NCI-H2196 (cell line): ENCODE results near the gene CBLL1.
A peak's percentile ranks its signal among the peaks of the same experiment; 100 is the strongest.

Source experiments
- DNase-seq: peaks from one replicate; lab custom pipeline; 2025; ENCODE audit not compliant: unreplicated experiment; lab: John Stamatoyannopoulos, UW

The CBLL1 gene, protein sequence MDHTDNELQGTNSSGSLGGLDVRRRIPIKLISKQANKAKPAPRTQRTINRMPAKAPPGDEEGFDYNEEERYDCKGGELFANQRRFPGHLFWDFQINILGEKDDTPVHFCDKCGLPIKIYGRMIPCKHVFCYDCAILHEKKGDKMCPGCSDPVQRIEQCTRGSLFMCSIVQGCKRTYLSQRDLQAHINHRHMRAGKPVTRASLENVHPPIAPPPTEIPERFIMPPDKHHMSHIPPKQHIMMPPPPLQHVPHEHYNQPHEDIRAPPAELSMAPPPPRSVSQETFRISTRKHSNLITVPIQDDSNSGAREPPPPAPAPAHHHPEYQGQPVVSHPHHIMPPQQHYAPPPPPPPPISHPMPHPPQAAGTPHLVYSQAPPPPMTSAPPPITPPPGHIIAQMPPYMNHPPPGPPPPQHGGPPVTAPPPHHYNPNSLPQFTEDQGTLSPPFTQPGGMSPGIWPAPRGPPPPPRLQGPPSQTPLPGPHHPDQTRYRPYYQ

DNA sequence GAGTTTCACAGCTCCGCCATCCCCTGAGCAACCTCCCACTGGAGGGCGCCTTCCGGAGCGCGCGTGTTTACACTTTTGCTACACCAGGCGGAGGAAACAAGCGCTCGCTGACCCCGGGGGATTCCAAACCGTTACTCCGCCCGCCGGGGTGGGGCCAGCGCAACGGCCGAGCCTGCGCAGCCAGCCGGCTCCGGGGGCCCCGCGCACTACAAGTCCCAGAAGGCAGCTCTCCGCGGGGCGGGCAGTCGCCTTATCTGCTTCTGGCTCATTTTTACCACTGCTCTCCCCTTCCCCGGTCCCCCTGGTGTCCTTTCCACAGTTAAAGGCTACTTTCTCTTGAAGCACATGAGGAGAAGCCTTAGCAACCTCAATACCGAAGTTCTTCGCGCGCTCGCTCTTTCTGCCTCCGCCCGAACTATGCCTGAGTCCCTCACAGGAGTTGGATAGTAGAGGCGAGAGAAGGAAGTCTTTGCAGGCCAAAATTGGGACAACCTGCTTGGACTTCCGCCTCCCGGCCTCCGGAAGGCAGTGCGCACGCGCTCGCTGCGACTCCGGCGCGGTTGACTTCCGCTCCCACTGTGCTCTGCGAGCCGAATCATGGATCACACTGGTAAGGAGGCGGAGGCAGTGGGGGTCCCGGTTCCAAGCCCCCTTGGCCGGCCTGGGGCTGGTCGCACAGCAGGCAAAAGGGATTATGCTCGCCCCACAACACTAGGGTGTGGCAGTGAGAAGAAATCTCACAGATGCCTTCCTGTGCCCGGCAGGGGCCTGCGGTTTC lies at the start of gene CBLL1:
TSS of gene CBLL1 (plus strand) at position 576 of the 778 bp plus-strand sequence. CDS start at position 598, 22 bp downstream.
- peak; percentile 96 for DNase-seq

DNA sequence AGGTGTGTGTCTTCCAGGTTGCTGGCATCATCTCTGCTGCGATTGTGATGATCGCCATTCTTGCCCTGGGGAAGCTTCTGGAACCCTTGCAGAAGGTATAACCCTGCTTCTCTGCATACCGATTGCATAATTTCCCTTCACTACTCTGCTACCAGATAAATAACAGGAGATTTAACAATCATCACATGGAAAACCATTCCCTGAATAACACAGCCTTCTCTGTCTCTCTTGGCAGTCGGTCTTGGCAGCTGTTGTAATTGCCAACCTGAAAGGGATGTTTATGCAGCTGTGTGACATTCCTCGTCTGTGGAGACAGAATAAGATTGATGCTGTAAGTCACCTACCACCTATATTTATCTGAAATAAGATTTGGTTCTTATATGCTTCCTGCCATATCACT lies 49.6 kb upstream of the CBLL1 start:
- peak; percentile 10 for DNase-seq

DNA sequence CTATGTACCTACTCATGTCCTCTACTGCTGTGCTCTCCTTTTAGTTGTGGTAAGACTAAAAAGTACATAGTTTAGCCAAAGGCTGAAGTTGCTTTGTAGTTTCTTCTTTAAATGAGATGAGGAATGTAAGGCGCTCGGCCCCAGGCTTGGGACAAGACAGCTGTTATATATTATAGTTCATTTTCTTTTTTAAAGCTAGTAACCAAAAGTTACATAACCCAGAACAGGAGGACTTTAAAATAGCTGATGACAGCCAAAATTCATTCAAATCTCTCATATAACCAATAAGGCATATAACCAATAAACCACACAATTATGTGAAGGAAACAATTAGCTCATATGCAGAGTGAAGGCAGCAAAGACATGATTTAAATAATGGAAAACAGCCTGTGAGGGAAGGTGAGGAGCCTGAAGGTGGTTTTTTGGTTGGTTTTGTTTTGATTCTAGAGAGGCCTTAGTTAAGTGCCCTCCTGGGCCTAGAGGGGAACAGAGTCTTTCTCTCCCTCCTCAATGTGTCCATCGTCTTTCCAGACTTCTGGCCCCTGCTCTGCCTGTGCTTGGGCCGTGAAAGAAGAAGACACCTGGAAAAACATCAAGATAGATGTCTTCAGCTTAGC lies 47.5 kb upstream of the CBLL1 start:
- DNase-seq: no peak

DNA sequence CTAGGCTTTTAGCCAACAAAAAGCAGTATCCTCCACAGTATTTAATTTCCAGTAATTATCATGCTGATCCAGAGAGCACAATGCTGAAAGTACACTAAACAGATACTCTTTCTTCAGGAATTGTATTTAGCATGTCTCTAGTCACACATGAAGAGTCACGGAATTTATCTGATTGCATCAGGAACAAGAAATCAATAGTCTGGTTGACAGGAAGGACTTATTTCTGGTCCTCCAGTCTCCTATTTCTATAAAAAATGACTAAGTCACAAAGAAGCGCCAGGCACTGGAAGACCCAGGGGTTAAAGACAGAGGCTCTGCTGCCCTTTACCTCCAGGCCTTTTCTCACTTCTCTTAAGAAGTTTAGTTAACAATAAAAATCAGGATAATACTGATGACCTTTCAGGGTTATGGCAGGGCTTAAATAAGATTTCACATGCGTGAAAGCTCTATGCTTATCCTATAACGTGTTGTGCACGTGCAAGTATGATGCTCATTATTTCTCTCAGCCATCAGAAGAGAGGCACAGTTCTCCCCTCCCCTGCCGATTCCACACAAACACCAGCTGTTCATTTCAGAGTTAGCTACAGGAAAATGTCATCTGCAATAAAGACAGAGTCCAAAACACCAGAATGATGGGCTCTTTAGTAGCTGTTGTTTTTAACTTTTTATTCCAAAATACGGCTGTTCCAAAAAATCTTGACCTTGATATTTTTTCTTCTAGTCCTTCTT lies 46.5 kb upstream of the CBLL1 start:
- DNase-seq: no peak

DNA sequence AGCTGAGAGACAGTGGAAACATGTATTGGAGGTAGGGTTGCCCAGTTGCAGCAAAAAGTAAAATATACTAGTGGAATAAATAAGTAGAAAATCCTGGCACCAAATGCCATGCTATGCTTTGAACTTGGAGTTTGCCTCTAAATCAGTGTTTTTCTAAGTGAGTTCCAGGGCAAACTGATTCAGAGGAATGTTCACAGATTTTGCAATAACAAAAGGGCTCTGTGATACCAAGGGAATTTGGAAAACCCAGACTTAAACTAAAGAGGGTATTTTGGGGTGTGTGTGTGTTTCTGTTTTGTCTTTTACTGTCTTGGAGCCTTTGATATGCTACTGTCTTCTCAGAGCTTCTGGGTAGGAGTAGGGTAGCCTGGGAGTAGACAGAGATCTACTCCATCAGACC lies 43.4 kb upstream of the CBLL1 start:
- no peak for DNase-seq

DNA sequence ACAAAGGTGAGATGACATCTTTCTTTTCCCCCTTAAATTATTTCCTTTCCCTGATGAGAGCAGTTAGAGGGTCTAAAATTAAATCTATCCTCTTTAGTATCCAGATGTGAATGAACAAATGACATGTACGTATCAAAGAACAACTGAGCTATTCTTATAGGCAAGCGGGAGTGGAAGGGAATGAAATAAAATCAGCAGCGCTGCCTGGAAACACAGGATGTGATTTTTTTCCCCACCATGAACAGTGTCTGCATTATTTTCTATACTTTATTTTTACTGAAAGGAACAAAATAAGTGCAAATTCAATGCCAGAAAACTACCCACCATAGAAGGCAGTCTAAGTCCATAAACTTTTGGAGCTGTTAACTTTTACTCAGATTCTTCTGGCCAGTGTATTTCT lies 42.8 kb upstream of the CBLL1 start:
- DNase-seq: no peak

DNA sequence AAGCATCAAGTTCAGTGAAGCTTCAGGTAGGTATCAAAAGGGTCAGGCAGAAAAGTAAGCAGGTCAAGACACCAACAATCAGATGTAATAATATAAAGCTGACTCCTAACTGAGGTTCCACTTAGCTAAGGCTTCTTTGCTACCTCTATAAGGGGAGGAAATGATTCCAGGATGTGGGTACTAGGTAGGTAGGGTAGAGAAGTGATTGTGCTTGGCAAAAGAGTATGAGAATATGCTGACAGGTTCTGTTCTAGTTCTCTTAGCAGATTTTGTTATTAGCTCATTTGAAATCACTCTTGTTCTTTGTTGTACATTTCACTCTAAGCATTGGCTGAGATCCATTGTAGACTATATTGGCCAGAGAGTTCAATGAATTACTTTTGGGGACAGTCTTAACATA lies 40.7 kb upstream of the CBLL1 start:
- DNase-seq: no peak

DNA sequence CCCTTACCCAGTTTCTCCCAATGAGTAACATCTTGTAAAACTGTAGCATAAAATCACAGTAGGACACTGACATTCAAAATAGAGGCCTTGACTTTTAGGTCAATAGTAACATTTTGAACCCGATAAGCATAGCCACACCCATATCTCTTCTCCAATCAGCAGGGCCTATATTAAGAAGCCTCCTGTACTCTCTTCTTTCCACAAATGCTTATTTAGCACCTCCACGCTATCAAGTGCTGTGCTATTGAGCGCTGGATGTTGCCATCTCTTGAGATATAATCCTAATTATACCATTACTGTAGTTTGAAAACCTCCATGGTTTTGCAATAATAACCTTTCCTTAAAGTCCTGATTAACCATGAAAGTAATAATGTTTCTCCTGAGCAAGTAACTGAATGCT lies 40.1 kb upstream of the CBLL1 start:
- DNase-seq: no peak

DNA sequence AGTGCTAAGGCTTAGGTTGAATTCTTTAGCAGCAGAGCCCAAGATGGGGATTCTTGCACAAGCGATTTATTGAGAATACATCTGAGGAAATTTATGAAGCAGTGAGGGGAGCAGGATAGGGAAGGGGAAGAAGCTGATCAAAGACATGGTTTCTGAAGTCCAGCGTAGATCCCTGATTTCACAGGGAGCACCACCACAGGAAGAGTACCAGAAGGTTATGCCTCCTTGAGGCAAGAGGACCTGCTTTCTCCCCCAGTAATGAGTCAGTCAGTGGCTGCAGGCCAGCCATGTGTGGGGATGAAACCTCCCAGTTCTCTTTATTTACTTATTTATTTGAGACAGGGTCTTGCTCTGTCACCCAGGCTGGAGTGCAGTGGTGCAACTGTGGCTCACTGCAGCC lies 35.0 kb upstream of the CBLL1 start:
- no peak for DNase-seq

DNA sequence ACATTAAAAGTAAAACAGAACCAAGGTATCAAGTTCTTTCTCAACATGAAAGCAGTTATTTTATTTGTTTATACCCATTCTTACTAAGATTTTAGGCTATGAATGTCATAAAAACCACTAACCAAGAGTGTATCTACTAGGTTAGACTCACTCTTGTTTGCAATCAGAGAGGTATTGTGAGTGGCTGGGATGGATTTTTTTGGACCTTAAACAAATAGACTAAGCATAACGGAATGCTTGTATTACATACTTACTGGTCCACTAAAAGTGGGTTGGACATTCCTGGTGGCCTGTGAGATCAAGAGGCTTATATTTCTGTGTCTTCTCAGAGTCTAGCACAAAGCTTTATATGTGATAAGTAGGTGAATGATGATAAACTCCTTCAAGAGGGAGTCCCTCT lies 32.6 kb upstream of the CBLL1 start:
- no peak for DNase-seq

DNA sequence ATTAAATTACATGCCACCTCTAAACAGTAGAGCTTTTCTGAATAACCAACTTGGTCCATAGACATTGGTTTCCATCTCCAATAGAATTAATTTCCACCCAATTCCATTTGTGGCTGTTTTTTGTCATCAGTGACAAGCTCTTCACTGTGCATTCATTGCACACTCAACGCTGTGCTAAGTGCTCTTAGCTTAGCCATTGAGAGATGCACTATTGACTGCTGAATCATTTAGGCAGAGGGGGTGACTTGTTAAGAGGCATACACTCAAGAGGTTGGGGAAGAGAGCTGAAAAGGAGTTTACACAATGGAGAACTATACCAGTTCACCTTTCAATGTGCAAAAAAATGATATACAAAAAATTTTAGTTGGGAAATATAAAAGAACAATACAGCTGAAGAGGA lies 31.9 kb upstream of the CBLL1 start:
- DNase-seq: no peak

DNA sequence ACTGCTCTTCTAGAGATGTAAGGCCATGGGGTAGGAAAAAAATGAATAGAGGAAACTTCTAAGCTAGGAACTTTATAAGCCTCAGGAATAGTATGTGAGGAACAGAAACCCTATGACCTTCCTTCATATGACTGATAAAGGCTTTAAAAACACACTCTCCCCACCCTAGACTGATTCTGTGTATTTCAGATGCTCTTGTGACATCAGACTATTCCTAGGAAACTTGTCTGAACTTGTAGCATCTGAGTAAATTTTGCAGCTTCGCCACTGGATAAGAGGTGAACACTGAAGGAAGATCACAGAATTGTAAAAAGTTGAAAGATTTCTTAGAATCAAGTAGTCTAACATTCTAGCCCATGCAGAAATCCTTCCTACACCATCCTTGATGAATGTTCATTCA lies 31.0 kb upstream of the CBLL1 start:
- DNase-seq: no peak

DNA sequence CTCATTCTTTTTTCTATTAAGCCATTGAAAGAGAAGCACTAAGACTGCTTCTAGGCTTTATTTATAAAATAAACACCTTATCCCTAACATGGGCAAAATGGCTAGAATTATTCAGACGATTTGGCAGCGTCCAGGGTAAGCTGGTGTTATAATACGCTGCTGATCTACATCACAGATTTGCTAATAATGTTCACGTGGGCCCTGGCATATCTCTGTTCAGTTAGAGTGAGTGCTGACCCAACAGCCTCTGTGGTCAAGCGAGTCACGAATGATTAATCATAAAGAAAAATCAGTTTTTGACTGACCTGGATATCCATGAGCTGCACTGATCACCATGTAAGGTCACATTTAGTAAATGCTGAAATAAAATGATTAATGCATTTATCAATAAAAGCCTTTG lies 28.4 kb upstream of the CBLL1 start:
- no peak for DNase-seq

DNA sequence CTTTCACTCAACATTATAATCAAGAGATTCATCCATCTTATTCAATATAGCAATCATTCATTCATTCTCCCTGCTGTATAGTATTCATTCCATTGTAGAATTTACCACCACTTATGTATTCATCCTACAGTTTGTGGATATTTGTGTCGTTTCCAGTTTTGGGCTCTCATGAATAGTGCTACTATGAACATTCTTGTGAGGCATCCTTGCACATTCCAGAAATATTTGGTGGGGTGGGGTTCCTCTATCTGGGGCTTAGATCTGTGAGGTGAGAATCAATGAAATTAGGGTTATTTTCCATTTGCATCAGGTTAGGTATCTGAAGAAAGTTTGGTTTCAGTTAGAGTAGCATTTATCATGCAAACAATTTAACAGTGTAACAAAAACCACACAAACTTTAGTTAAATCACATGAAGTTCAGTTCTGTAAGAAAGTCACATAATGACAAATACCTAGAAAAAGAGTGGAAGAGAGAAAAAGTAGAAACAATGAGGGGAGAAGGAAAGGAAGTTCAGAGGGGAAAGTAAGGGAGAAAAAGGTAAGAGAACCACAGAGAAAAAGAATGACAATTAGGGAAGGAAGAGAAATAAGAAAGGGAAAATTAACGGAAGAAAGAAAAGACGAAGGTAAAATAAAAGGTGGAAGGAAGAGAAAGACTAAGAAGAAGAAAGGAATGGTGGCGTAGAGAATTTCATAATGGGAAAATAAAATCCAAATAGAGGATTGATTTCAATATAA lies 25.3 kb upstream of the CBLL1 start:
- DNase-seq: no peak

DNA sequence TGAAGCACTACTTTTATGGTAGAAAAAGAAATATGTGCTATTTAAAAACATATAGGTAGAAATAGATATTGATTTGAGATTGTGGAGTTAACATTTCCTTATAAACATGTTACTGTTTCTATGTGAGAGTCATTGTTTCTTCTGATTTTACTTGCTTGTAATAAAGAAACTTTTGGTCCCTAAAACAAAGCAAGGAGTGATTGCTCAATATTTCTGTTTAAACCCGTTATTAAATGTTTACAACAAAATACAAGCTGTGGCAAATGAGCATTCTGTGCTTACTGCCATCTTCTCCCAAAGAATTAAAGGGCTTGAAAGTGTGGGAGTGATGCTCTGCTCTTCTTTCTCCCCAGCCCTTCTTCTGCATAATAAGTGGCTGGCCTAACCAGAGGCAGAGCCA lies 22.7 kb upstream of the CBLL1 start:
- no peak for DNase-seq

DNA sequence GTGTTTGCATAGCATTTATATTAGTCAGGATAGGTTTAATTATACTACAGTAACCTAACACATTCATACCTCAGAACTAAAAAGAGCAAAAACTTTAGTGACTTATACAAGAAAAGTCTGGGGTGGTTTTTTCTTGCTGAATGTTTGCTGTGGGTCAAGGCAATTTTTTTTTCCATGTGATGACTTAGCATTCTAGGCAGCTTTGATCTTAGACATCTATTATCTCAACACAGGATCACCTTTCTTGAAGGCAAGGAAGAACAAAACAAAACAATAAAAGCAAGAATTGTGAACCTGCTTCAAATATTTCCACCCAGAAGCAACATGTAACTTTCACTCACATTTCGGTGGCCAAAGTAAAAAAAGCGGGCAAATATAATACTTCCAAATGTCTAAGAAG lies 20.7 kb upstream of the CBLL1 start:
- no peak for DNase-seq

DNA sequence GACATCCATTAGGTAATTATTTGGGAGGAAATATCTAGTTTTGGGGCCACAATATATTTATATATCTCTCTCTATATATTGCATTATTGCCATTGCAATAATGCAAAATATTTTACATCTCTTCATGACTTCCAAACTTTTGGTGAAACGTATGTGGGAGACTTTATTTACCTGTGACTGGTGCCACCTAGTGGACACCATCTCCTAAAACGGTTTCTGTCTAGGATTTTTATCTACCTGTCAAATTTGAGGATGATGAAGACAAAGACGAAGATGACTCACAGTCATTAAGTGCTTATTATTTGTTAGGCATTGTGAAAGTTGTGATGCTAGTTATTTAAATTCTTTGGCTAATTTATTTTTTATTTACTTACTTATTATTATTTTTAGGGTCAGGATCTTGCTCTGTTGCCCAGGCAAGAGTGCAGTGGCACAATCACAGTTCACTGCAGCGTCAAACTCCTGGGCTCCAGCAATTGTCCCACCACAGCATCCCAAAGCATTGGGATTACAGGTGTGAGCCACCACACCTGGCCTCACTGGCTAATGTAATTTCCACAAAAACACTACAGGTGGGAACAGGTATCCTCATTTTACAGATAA lies 18.7 kb upstream of the CBLL1 start:
- peak; percentile 75 for DNase-seq

DNA sequence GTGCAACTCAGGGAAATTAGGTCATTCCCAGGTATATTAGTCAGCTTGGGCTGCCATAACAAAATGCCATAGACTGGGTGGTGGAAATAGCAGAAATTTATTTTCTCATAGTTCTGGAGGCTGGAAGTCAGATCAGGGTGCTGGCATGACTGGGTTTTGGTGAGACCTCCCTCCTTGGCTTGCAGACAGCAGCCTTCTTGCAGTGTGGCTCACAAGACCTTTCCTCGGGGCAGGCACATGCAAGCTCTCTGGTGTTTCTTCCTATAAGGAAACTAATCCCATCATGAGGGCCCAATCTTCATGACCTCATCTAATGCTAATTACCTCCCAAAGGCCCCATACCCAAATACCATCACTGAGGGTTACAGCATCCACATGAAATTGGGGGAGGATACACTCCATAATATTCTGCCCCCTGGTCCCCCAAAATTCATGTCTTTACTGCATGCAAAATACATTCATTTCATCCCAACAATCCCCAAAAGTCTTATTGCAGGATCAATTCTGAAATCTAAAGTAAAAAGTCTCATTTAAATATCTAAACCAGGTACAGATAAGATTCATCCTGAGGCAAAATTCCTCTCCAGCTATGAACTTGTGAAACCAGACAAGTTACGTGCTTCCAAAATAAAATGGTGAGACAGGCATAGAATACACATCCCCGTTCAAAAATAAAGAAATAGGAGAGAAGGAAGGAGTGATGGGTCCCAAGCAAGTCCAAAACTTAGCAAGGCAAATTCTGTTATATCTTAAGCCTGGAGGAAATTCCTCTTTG lies 17.4 kb upstream of the CBLL1 start:
- no peak for DNase-seq

DNA sequence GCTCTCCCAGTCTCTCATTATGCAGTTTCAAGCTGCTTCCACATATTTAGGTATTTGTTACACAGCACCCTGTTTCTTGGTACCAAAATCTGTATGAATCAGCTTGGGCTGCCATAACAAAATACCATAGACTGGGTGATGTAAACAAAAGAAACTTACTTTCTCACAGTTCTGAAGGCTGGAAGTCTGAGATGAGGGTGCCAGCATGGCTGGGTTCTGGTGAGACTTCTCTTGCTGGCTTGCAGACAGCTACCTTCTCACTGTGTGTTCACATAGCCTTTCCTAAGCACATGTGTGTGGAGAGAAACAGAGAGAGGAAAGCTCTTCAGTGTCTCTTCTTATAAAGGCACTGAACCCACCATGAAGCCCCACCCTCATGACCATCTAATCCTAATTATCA lies 15.7 kb upstream of the CBLL1 start:
- no peak for DNase-seq
